Gastrocnemius medialis (tissue), 4 donors: ENCODE measurements around the gene ERFL. TPM values are rescaled to one million over a fixed set of nuclear protein-coding genes. Genes with fewer than 3 reads are reported as not detected.
A peak's percentile ranks its signal among the peaks of the same experiment; 100 is the strongest.

ENCODE experiments used
- ATAC-seq, 2 donors: fragments of 150-250 bp; one replicate each; pipeline ENCODE4 v1.9.1; 2016
- DNase-seq, 2 donors: peaks; one replicate each; pipeline ENCODE4 v3.0.0-alpha.2; 2019
- H3K27ac ChIP-seq, 4 donors: fragments of 200-600 bp; sonication (generic); 1 replicate in 1 of 4; 2 replicates in 3 of 4; pipeline ENCODE4 v1.5.1; 2016 to 2018; ENCODE audit warnings: mild to moderate bottlenecking in 2 of 4, moderate library complexity in 1 of 4
- H3K27me3 ChIP-seq, 3 donors: fragments of 200-600 bp; sonication (generic) in 2 of 3; 1 replicate in 1 of 3; 2 replicates in 2 of 3; pipeline versions ENCODE4 v1.5.1 to v1.6.0; 2016 to 2019; ENCODE audit warnings: mild to moderate bottlenecking in 1 of 3, moderate library complexity in 1 of 3
- H3K36me3 ChIP-seq, 2 donors: fragments of 200-600 bp; sonication (generic) in 1 of 2; one replicate each; pipeline ENCODE4 v1.5.1; 2017 to 2018
- H3K4me1 ChIP-seq, 2 donors: fragments of 200-600 bp; sonication (generic) in 1 of 2; one replicate each; pipeline ENCODE4 v1.5.1; 2016 to 2017; ENCODE audit warnings: mild to moderate bottlenecking in 2 of 2
- H3K4me3 ChIP-seq, 4 donors: fragments of 200-600 bp; sonication (generic) in 3 of 4; 1 replicate in 1 of 4; 2 replicates in 3 of 4; pipeline ENCODE4 v1.5.1; 2016 to 2019; ENCODE audit warnings: mild to moderate bottlenecking in 2 of 4
- H3K9me3 ChIP-seq, 3 donors: fragments of 200-600 bp; sonication (generic) in 2 of 3; 1 replicate in 1 of 3; 2 replicates in 2 of 3; pipeline ENCODE4 v1.5.1; 2016 to 2019
- POLR2A ChIP-seq, 2 donors: fragments of 450-650 bp; IDR thresholded peaks; one replicate each; pipeline ENCODE4 v1.6.1; 2017; ENCODE audit warnings: antibody characterized with exemption in 2 of 2, mild to moderate bottlenecking in 2 of 2, moderate library complexity in 2 of 2
- in situ Hi-C, 4 donors: fragments of 200-750 bp; cut with MboI; loops; one replicate each; pipeline versions ENCODE4 v1.15.0 to v1.8.0; 2017; ENCODE audit warnings: low sequenced_read_pairs in 4 of 4
- intact Hi-C: fragments of 100-400 bp; cut with DNase I; formaldehyde crosslinking; loops from one replicate; pipeline ENCODE4 v1.15.1; 2023; ENCODE audit warnings: low total_unique reads
- total RNA-seq, 4 donors: library from RNA; depleted of rRNA; stranded (reverse); fragments of >200 nt; gene quantifications; one replicate each; pipeline versions ENCODE4 v1.1.0 to v1.2.3, GENCODE V29; 2016
- TF ChIP-seq, protein P1 (sequence below), 5 experiments: fragments of 450-650 bp in 3 of 5; fragments of 200-600 bp in 2 of 5; sonication (generic) in 2 of 5; IDR thresholded peaks in 4 of 5; conservative IDR thresholded peaks in 1 of 5; 1 replicate in 4 of 5; 2 replicates in 1 of 5; pipeline ENCODE4 v1.5.1; 2016 to 2019; ENCODE audit warnings: antibody characterized with exemption in 5 of 5, mild to moderate bottlenecking in 3 of 5, moderate library complexity in 3 of 5

The ERFL gene
- total RNA-seq, 4 donors from 2014 or later = not detected

DNA sequence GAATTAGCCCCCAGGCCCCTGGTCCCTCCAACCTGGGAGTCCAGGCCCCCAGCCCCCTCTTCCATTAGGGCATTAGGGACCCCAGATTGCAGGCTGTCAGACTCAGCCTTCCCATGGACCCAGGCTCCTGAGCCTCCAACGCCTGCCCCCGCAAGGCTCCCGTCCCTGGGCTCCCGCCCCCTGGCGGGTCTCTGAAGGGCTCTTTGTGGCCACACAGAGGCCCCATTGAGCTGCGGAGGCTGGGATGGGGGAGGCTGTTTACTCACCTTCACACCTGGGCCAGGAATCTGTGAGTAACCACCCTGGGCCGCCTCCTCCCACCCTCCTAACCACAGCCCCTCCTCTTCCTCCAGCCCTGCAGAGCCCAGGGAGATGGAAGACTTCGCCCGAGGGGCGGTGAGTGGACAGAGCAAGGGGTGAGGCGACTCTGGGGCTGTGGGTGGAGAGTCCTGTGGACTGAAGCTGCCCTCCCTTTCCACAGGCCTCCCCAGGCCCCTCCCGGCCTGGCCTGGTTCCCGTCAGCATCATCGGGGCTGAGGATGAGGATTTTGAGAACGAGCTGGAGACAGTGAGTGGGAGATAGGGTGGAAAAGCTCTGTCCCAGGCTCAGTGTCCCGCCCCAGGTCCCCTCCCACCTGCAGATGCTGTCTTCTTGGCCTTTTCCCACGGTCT, 40.4 kb downstream of the ERFL start:
- DNase-seq (no peak), ATAC-seq (no peak)
- no peaks in the 10 kb centered on the region for H3K9me3 ChIP-seq
- peaks cover 12 to 16% of the 10 kb centered on the region in 2 donors for H3K4me1 ChIP-seq
- peaks cover 0 to 21% of the 10 kb centered on the region in 2 donors for H3K36me3 ChIP-seq
- no peaks in the 10 kb centered on the region for H3K27me3 ChIP-seq
- TF ChIP-seq, protein P1, sequence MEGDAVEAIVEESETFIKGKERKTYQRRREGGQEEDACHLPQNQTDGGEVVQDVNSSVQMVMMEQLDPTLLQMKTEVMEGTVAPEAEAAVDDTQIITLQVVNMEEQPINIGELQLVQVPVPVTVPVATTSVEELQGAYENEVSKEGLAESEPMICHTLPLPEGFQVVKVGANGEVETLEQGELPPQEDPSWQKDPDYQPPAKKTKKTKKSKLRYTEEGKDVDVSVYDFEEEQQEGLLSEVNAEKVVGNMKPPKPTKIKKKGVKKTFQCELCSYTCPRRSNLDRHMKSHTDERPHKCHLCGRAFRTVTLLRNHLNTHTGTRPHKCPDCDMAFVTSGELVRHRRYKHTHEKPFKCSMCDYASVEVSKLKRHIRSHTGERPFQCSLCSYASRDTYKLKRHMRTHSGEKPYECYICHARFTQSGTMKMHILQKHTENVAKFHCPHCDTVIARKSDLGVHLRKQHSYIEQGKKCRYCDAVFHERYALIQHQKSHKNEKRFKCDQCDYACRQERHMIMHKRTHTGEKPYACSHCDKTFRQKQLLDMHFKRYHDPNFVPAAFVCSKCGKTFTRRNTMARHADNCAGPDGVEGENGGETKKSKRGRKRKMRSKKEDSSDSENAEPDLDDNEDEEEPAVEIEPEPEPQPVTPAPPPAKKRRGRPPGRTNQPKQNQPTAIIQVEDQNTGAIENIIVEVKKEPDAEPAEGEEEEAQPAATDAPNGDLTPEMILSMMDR (IDR thresholded peaks at IDR 0.05 in 4 of 5, conservative IDR thresholded peaks at IDR 0.05 in 1 of 5) = no peak
- TF ChIP-seq POLR2A (IDR thresholded peaks at IDR 0.05) = no peak
- intact Hi-C loops (loop anchor here (10.0 kb wide), 1 partner anchor 1603 kb away; the partner anchor contains the start of gene AKT2), in situ Hi-C loops (no loop called here)
- no peak overlapping the region for H3K4me3 ChIP-seq
- no peak overlapping the region for H3K27ac ChIP-seq

DNA sequence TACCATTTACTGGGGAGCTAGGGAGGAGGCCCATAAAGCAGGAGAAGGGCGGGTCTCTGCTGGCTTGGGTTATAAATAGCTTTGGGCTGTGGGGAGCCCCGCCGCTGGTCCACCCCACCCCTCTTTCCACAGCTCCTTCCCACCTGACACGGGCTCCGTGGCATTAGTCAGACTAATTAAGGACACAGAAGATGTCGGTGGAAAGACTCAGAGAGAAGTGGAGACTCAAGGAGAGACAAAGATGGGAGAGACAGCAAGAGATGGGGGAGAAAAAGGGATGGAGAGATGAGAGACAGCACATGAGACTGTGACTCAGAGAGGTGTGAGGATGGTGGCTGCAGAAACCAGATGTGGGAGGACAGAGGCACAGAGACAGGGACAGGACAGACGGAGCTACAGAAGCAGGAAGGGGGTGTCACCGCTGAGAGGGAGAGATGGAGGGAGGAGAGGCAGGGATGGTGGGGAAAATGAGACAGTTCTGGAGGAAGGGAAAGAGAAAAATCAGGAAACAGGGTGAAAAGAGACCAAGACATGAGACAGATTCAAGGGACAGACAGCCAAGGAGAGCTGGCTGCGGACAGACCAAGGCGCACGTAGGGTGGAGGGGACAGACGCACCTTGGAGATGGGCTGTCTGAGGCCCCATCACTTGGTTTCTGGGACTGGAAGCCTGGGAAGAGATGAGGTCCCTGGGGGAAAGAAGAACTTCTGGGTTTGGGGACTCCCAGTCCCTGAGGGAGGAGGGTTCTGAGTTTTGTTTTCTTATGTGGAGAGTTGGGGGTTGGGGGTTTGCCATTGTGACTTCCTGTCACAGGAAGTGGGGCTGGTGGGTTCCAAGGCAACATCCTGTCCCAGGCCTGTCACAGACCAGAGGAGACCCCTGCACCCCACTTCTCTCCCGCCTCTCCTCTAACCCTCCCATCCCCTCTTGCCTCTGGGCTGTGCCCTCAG, 41.2 kb downstream of the ERFL start:
- Histone ChIP-seq H3K4me1 (peaks cover 16 to 18% of the 10 kb centered on the region in 2 donors), H3K4me3 (no peak overlapping the region), H3K36me3 (peaks cover 0 to 13% of the 10 kb centered on the region in 2 donors), H3K27me3 (no peaks in the 10 kb centered on the region), H3K9me3 (no peaks in the 10 kb centered on the region), H3K27ac (no peak overlapping the region)
- intact Hi-C loops = loop anchor here (10.0 kb wide), 1 partner anchor 1602 kb away; the partner anchor contains the start of gene AKT2
- no peak for TF ChIP-seq POLR2A (IDR thresholded peaks at IDR 0.05)
- TF ChIP-seq, protein P1 (IDR thresholded peaks at IDR 0.05 in 4 of 5, conservative IDR thresholded peaks at IDR 0.05 in 1 of 5) = no peak
- no peak for DNase-seq
- ATAC-seq = no peak
- in situ Hi-C loops = no loop called here

DNA sequence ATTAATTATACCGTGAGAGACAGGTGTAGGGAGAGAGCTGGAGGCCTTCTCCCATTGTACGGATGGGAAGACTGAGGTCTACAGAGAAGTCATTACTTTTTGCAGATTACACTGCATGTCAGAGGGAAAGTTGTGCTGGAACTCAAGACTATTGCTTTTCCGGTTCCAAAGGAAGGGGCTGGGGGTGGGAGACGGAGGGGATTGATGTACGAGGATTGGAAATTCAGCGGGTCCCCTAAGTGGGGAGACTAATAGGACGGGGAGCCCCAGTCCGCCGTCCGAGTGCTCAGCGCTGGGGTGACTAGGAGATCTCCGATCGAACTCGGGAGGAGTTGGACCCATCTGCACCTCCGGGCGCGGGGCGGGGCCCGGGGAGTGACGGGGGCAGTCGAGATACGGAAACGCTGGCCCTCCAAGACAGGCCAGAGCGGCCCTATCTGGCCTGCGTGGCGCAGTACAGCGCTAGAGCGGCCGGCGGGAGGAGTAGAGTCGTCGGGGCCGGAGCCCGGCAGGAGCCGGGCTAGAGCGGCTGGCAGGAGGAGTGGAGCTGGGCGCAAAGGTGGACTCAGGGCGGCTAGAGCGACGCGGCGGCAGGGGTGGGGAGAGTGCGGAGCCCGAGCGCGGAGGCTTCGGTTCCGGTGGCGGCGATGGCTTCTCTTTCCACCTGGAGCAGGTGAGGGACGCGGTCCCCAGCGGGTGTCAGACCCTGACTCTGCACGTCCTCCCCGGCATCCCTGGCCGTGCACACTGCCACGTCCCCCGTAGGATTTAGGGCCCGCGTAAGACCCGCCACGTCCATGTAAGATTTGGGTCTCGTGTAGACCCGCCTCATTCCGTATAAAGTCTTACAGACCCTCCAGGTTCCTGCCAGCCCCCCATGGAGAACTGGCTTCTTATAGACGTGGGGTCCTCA, 44.2 kb downstream of the ERFL start:
- DNase-seq (peak; percentile 90 to 93), ATAC-seq (peak; percentile 95)
- Histone ChIP-seq H3K4me3 (peak overlapping the region; percentile 79 to 89 (median 84)), H3K27me3 (no peaks in the 10 kb centered on the region), H3K36me3 (peaks cover 0 to 3% of the 10 kb centered on the region in 2 donors), H3K4me1 (peaks cover 16 to 18% of the 10 kb centered on the region in 2 donors), H3K9me3 (no peaks in the 10 kb centered on the region), H3K27ac (peak overlapping the region; percentile 70 to 77 (median 74))
- intact Hi-C loops (loop anchor here (1.0 to 10.0 kb wide), 3 partner anchors 25 to 1599 kb away; partner anchors contain the start of genes AKT2 and RABAC1), in situ Hi-C loops (no loop called here)
- peak; percentile 51 to 67 for TF ChIP-seq POLR2A (IDR thresholded peaks at IDR 0.05)
- TF ChIP-seq, protein P1 (IDR thresholded peaks at IDR 0.05 in 4 of 5, conservative IDR thresholded peaks at IDR 0.05 in 1 of 5) = peak in 2 of 5 experiments; percentile 36

DNA sequence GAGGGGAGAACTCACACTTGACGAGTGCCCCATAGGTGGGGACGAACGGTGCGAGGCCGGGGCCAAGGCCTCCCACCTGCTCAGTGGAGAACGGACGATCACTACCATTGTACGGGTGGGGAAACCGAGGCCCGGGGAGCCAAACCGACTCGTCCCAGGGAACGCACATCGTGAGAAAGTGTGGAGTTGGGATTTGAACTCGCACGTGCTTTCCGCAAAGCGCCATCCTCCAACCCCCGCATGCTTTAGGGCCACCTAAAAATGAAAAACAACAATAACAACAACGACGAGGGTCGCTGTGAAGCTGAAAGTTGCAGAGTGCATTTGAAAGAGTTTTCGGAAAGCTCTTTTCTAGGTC, 44.8 kb downstream of the ERFL start:
- Histone ChIP-seq H3K4me3 (peak overlapping the region; percentile 79 to 89 (median 84)), H3K27me3 (no peaks in the 10 kb centered on the region), H3K36me3 (no peaks in the 10 kb centered on the region), H3K27ac (peak overlapping the region; percentile 70 to 77 (median 74)), H3K4me1 (peaks cover 16 to 18% of the 10 kb centered on the region in 2 donors), H3K9me3 (no peaks in the 10 kb centered on the region)
- intact Hi-C loops (loop anchor here (10.0 kb wide), 1 partner anchor 1599 kb away; the partner anchor contains the start of gene AKT2), in situ Hi-C loops (no loop called here)
- TF ChIP-seq POLR2A (IDR thresholded peaks at IDR 0.05) = no peak
- TF ChIP-seq, protein P1 (IDR thresholded peaks at IDR 0.05 in 4 of 5, conservative IDR thresholded peaks at IDR 0.05 in 1 of 5) = no peak
- no peak for DNase-seq
- peak in 1 of 2 donors; percentile 4 for ATAC-seq
